Right ventricle myocardium superior (tissue), 1 donor: Measurements from ENCODE around the gene ANKS6. TPM values are rescaled to one million over a fixed set of nuclear protein-coding genes. Genes with fewer than 3 reads are reported as not detected.
"Not testable (repeated sequence)": the region's sequence is repeated elsewhere in the genome, so short reads cannot be mapped to it uniquely, and the experiment has no call there.

Experiments used
- ATAC-seq: fragments of 200-7000 bp; cut with Tn5 transposase; one replicate; pipeline ENCODE4 v1.9.1; 2020; ENCODE audit warnings: mild to moderate bottlenecking; ENCODE audit not compliant: poor library complexity
- DNase-seq: peaks from one replicate; pipeline ENCODE4 v3.0.0-alpha.2; 2020
- intact Hi-C: fragments of 100-400 bp; cut with DNase I; formaldehyde crosslinking; loops from one replicate; pipeline ENCODE4 v1.11.2; 2022
- total RNA-seq: library from RNA; stranded (reverse); fragmentation: NEBNext Ultra II Directional; extraction: Animal tissue kit (Norgen Biotek cat#: 25700); gene quantifications from one replicate; pipeline ENCODE4 v1.2.1, GENCODE V29; 2021
- donor health status: DM: no; HTN: yes; CAD: no; lungs with severe emphysema.

The ANKS6 gene
- total RNA-seq, 1 donor from 2014 or later, result 3.0 TPM

GRCh38 chr9:98688710-98689495 lies 107.5 kb downstream of the ANKS6 start:
- ATAC-seq (no peak), DNase-seq (no peak)
- intact Hi-C loops, result no loop called here

- no peak for DNase-seq
- intact Hi-C loops, result no loop called here
- no peak for ATAC-seq
Measured at GRCh38 chr9:98687911-98688310, 108.4 kb downstream of the ANKS6 start.

- intact Hi-C loops, result no loop called here
- no peak for DNase-seq
- no peak for ATAC-seq
Measured at GRCh38 chr9:98686961-98687855, 109.1 kb downstream of the ANKS6 start.

GRCh38 chr9:98684816-98685215 lies 111.5 kb downstream of the ANKS6 start:
- ATAC-seq, DNase-seq, intact Hi-C loops: not testable (repeated sequence)

Other genes with a start within 250 kb of the ANKS6 start
- gene GABBR2, start 87.6 kb downstream of the ANKS6 start, total RNA-seq, result 0.30 TPM
- 0.43 TPM for gene GALNT12, start 11.1 kb upstream of the ANKS6 start, total RNA-seq
- gene COL15A1, start 147.4 kb upstream of the ANKS6 start, total RNA-seq, result 55.9 TPM